OCI-LY3 (cell line): ENCODE results near the gene SASH1.

Experiments used
- EZH2phosphoT487 ChIP-seq: fragments of 200-600 bp; shearing (Covaris generic); IDR thresholded peaks from 2 replicates; pipeline ENCODE4 v1.6.1; 2018; ENCODE audit warnings: antibody characterized with exemption, mixed run types, low read depth
- TF ChIP-seq, protein P1 (sequence below): fragments of 200-600, 300-600 bp; sonication (generic); IDR thresholded peaks from 2 replicates; pipeline ENCODE4 v1.5.1; 2014; ENCODE audit warnings: antibody characterized with exemption, low read length, low read depth

DNA sequence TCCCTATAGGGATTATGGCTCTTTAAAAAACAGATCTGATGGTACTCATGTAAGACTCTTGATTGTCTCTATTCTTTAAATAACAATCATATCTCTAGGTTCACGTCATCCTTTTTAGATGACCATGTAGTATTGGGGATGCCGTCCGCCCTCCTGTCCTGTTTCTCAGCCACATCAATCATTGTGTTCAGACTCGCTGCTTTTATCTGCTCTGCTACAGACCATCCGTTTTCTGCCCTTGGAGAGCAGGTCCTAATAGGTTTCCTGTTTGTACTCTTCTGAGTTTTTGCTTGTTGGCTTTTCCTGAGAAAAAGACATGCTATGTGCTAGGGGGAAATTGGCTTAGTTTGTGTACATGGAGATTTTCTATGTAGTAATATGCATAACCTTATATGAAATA is 76.8 kb downstream of the SASH1 start:
- TF ChIP-seq, protein P1, sequence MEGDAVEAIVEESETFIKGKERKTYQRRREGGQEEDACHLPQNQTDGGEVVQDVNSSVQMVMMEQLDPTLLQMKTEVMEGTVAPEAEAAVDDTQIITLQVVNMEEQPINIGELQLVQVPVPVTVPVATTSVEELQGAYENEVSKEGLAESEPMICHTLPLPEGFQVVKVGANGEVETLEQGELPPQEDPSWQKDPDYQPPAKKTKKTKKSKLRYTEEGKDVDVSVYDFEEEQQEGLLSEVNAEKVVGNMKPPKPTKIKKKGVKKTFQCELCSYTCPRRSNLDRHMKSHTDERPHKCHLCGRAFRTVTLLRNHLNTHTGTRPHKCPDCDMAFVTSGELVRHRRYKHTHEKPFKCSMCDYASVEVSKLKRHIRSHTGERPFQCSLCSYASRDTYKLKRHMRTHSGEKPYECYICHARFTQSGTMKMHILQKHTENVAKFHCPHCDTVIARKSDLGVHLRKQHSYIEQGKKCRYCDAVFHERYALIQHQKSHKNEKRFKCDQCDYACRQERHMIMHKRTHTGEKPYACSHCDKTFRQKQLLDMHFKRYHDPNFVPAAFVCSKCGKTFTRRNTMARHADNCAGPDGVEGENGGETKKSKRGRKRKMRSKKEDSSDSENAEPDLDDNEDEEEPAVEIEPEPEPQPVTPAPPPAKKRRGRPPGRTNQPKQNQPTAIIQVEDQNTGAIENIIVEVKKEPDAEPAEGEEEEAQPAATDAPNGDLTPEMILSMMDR: no peak
- TF ChIP-seq EZH2phosphoT487: no peak
